Measurements from ENCODE around the gene KRT5.

Gene KRT5

GRCh38 chr12:52551216-52551865, 31.1 kb upstream of the KRT5 start:
- Histone ChIP-seq H3K27me3 (ENCODE audit: control insufficient read depth, insufficient read depth, low read length) (no peaks in the 10 kb centered on the region), H3K9ac (ENCODE audit: low read length) (no peak overlapping the region), H3K36me3 (ENCODE audit: control insufficient read depth, insufficient read depth, low read length) (no peaks in the 10 kb centered on the region), H3K4me1 (ENCODE audit: control insufficient read depth, insufficient read depth, low read length) (no peaks in the 10 kb centered on the region), H3K4me3 (ENCODE audit: low read length) (no peak overlapping the region), H3K9me3 (ENCODE audit: control insufficient read depth, low read length) (no peaks in the 10 kb centered on the region)

GRCh38 chr12:52546126-52546525, 25.9 kb upstream of the KRT5 start:
- peaks cover 4% of the 10 kb centered on the region for H3K27me3 ChIP-seq (ENCODE audit: control insufficient read depth, insufficient read depth, low read length)
- H3K4me1 ChIP-seq (ENCODE audit: control insufficient read depth, insufficient read depth, low read length), result no peaks in the 10 kb centered on the region
- H3K9me3 ChIP-seq (ENCODE audit: control insufficient read depth, low read length), result no peaks in the 10 kb centered on the region
- no peak overlapping the region for H3K9ac ChIP-seq (ENCODE audit: low read length)
- no peaks in the 10 kb centered on the region for H3K36me3 ChIP-seq (ENCODE audit: control insufficient read depth, insufficient read depth, low read length)
- H3K4me3 ChIP-seq (ENCODE audit: low read length), result no peak overlapping the region

- H3K9ac ChIP-seq (ENCODE audit: low read length), result no peak overlapping the region
- peaks cover under 1% of the 10 kb centered on the region for H3K4me1 ChIP-seq (ENCODE audit: control insufficient read depth, insufficient read depth, low read length)
- H3K4me3 ChIP-seq (ENCODE audit: low read length), result no peak overlapping the region
Observed at GRCh38 chr12:52543985-52544883, 24.0 kb upstream of the KRT5 start.

GRCh38 chr12:52542785-52543318, 22.7 kb upstream of the KRT5 start:
- no peaks in the 10 kb centered on the region for H3K9me3 ChIP-seq (ENCODE audit: control insufficient read depth, low read length)
- no peaks in the 10 kb centered on the region for H3K36me3 ChIP-seq (ENCODE audit: control insufficient read depth, insufficient read depth, low read length)
- peaks cover 7% of the 10 kb centered on the region for H3K4me1 ChIP-seq (ENCODE audit: control insufficient read depth, insufficient read depth, low read length)
- no peak overlapping the region for H3K4me3 ChIP-seq (ENCODE audit: low read length)
- peaks cover 4% of the 10 kb centered on the region for H3K27me3 ChIP-seq (ENCODE audit: control insufficient read depth, insufficient read depth, low read length)
- no peak overlapping the region for H3K9ac ChIP-seq (ENCODE audit: low read length)

More at GRCh38 chr12:52543985-52544883, 24.0 kb upstream of the KRT5 start:
- Histone ChIP-seq H3K9me3 (ENCODE audit: control insufficient read depth, low read length) (no peaks in the 10 kb centered on the region), H3K36me3 (ENCODE audit: control insufficient read depth, insufficient read depth, low read length) (no peaks in the 10 kb centered on the region), H3K27me3 (ENCODE audit: control insufficient read depth, insufficient read depth, low read length) (peaks cover 4% of the 10 kb centered on the region)

GRCh38 chr12:52542157-52542556, 22.0 kb upstream of the KRT5 start:
- no peak overlapping the region for H3K4me3 ChIP-seq (ENCODE audit: low read length)
- H3K4me1 ChIP-seq (ENCODE audit: control insufficient read depth, insufficient read depth, low read length), result peaks cover 7% of the 10 kb centered on the region

GRCh38 chr12:52541709-52542108, 21.5 kb upstream of the KRT5 start:
- Histone ChIP-seq H3K9ac (ENCODE audit: low read length) (no peak overlapping the region), H3K4me3 (ENCODE audit: low read length) (no peak overlapping the region), H3K9me3 (ENCODE audit: control insufficient read depth, low read length) (no peaks in the 10 kb centered on the region), H3K4me1 (ENCODE audit: control insufficient read depth, insufficient read depth, low read length) (peaks cover 7% of the 10 kb centered on the region), H3K27me3 (ENCODE audit: control insufficient read depth, insufficient read depth, low read length) (peaks cover 4% of the 10 kb centered on the region), H3K36me3 (ENCODE audit: control insufficient read depth, insufficient read depth, low read length) (no peaks in the 10 kb centered on the region)

More at GRCh38 chr12:52542157-52542556, 22.0 kb upstream of the KRT5 start:
- Histone ChIP-seq H3K9ac (ENCODE audit: low read length) (no peak overlapping the region), H3K9me3 (ENCODE audit: control insufficient read depth, low read length) (no peaks in the 10 kb centered on the region), H3K36me3 (ENCODE audit: control insufficient read depth, insufficient read depth, low read length) (no peaks in the 10 kb centered on the region), H3K27me3 (ENCODE audit: control insufficient read depth, insufficient read depth, low read length) (peaks cover 4% of the 10 kb centered on the region)

GRCh38 chr12:52540531-52540930, 20.3 kb upstream of the KRT5 start:
- H3K4me1 ChIP-seq (ENCODE audit: control insufficient read depth, insufficient read depth, low read length), result peaks cover 7% of the 10 kb centered on the region
- no peaks in the 10 kb centered on the region for H3K9me3 ChIP-seq (ENCODE audit: control insufficient read depth, low read length)
- H3K4me3 ChIP-seq (ENCODE audit: low read length), result no peak overlapping the region

GRCh38 chr12:52539821-52540173, 19.6 kb upstream of the KRT5 start:
- Histone ChIP-seq H3K36me3 (ENCODE audit: control insufficient read depth, insufficient read depth, low read length) (no peaks in the 10 kb centered on the region), H3K9ac (ENCODE audit: low read length) (no peak overlapping the region), H3K9me3 (ENCODE audit: control insufficient read depth, low read length) (no peaks in the 10 kb centered on the region)

More at GRCh38 chr12:52540531-52540930, 20.3 kb upstream of the KRT5 start:
- Histone ChIP-seq H3K9ac (ENCODE audit: low read length) (no peak overlapping the region), H3K36me3 (ENCODE audit: control insufficient read depth, insufficient read depth, low read length) (no peaks in the 10 kb centered on the region), H3K27me3 (ENCODE audit: control insufficient read depth, insufficient read depth, low read length) (peaks cover 4% of the 10 kb centered on the region)

GRCh38 chr12:52539083-52539820, 19.1 kb upstream of the KRT5 start:
- H3K9ac ChIP-seq (ENCODE audit: low read length), result no peak overlapping the region
- H3K4me3 ChIP-seq (ENCODE audit: low read length), result no peak overlapping the region
- H3K27me3 ChIP-seq (ENCODE audit: control insufficient read depth, insufficient read depth, low read length), result no peaks in the 10 kb centered on the region
- no peaks in the 10 kb centered on the region for H3K9me3 ChIP-seq (ENCODE audit: control insufficient read depth, low read length)
- H3K36me3 ChIP-seq (ENCODE audit: control insufficient read depth, insufficient read depth, low read length), result no peaks in the 10 kb centered on the region
- H3K4me1 ChIP-seq (ENCODE audit: control insufficient read depth, insufficient read depth, low read length), result peaks cover 7% of the 10 kb centered on the region

More at GRCh38 chr12:52539821-52540173, 19.6 kb upstream of the KRT5 start:
- Histone ChIP-seq H3K27me3 (ENCODE audit: control insufficient read depth, insufficient read depth, low read length) (no peaks in the 10 kb centered on the region), H3K4me1 (ENCODE audit: control insufficient read depth, insufficient read depth, low read length) (peaks cover 7% of the 10 kb centered on the region), H3K4me3 (ENCODE audit: low read length) (no peak overlapping the region)

GRCh38 chr12:52537101-52537500, 16.9 kb upstream of the KRT5 start:
- H3K4me3 ChIP-seq (ENCODE audit: low read length), result no peak overlapping the region
- no peaks in the 10 kb centered on the region for H3K27me3 ChIP-seq (ENCODE audit: control insufficient read depth, insufficient read depth, low read length)
- H3K9me3 ChIP-seq (ENCODE audit: control insufficient read depth, low read length), result no peaks in the 10 kb centered on the region
- H3K36me3 ChIP-seq (ENCODE audit: control insufficient read depth, insufficient read depth, low read length), result no peaks in the 10 kb centered on the region
- H3K4me1 ChIP-seq (ENCODE audit: control insufficient read depth, insufficient read depth, low read length), result peaks cover 7% of the 10 kb centered on the region
- no peak overlapping the region for H3K9ac ChIP-seq (ENCODE audit: low read length)

- no peak overlapping the region for H3K9ac ChIP-seq (ENCODE audit: low read length)
- H3K27me3 ChIP-seq (ENCODE audit: control insufficient read depth, insufficient read depth, low read length), result peaks cover 1% of the 10 kb centered on the region
- H3K9me3 ChIP-seq (ENCODE audit: control insufficient read depth, low read length), result no peaks in the 10 kb centered on the region
- no peak overlapping the region for H3K4me3 ChIP-seq (ENCODE audit: low read length)
- peaks cover 7% of the 10 kb centered on the region for H3K4me1 ChIP-seq (ENCODE audit: control insufficient read depth, insufficient read depth, low read length)
- no peaks in the 10 kb centered on the region for H3K36me3 ChIP-seq (ENCODE audit: control insufficient read depth, insufficient read depth, low read length)
Observed at GRCh38 chr12:52535574-52535973, 15.4 kb upstream of the KRT5 start.

All from mucosa of stomach (tissue), 1 donor.